ENCODE results near the gene MPZL3.

MPZL3 gene

GRCh38 chr11:118219244-118219643, 32.9 kb downstream of the MPZL3 start:
- Histone ChIP-seq H3K4me2 (ENCODE audit: low read length) (no peak overlapping the region), H3K36me3 (replicated peaks; ENCODE audit: low read depth, low read length) (no peaks in the 10 kb centered on the region), H3K27me3 (ENCODE audit: low read depth, low read length) (peaks cover 5% of the 10 kb centered on the region), H3K4me3 (ENCODE audit: low read length) (no peak overlapping the region), H2AFZ (ENCODE audit: low read depth, low read length) (no peak overlapping the region), H3K27ac (ENCODE audit: low read length) (no peak overlapping the region), H3K4me1 (ENCODE audit: low read length) (peaks cover 39% of the 10 kb centered on the region), H3K9me3 (ENCODE audit: insufficient read depth, low read length) (no peaks in the 10 kb centered on the region), H4K20me1 (ENCODE audit: insufficient read depth, low read length) (no peaks in the 10 kb centered on the region), H3K9ac (ENCODE audit: low read length) (no peak overlapping the region), H3K79me2 (ENCODE audit: low read length) (no peaks in the 10 kb centered on the region)
- TF ChIP-seq EZH2phosphoT487 (IDR thresholded peaks at IDR 0.05; ENCODE audit: low read depth), result no peak
- no peak for TF ChIP-seq CTCF (IDR thresholded peaks at IDR 0.05; ENCODE audit: low read depth, low read length)

- Histone ChIP-seq H3K9ac (ENCODE audit: low read length) (no peak overlapping the region), H3K4me3 (ENCODE audit: low read length) (no peak overlapping the region; the same call in 1 of the 2 replicates), H3K27me3 (ENCODE audit: low read depth, low read length) (peaks cover 18% of the 10 kb centered on the region), H4K20me1 (ENCODE audit: insufficient read depth, low read length) (no peaks in the 10 kb centered on the region), H2AFZ (ENCODE audit: low read depth, low read length) (no peak overlapping the region), H3K4me2 (ENCODE audit: low read length) (peak overlapping the region; percentile 61), H3K9me3 (ENCODE audit: insufficient read depth, low read length) (no peaks in the 10 kb centered on the region), H3K27ac (ENCODE audit: low read length) (no peak overlapping the region), H3K36me3 (replicated peaks; ENCODE audit: low read depth, low read length) (no peaks in the 10 kb centered on the region), H3K4me1 (ENCODE audit: low read length) (peaks cover 52% of the 10 kb centered on the region), H3K79me2 (ENCODE audit: low read length) (no peaks in the 10 kb centered on the region)
- TF ChIP-seq CTCF (IDR thresholded peaks at IDR 0.05; ENCODE audit: low read depth, low read length), result no peak
- no peak for TF ChIP-seq EZH2phosphoT487 (IDR thresholded peaks at IDR 0.05; ENCODE audit: low read depth)
Observed at GRCh38 chr11:118217575-118217974, 34.6 kb downstream of the MPZL3 start.

- Histone ChIP-seq H4K20me1 (ENCODE audit: insufficient read depth, low read length) (no peaks in the 10 kb centered on the region), H3K27me3 (ENCODE audit: low read depth, low read length) (peaks cover 24% of the 10 kb centered on the region), H3K79me2 (ENCODE audit: low read length) (no peaks in the 10 kb centered on the region), H3K9me3 (ENCODE audit: insufficient read depth, low read length) (no peaks in the 10 kb centered on the region), H3K27ac (ENCODE audit: low read length) (no peak overlapping the region), H3K4me2 (ENCODE audit: low read length) (peak overlapping the region; percentile 61), H3K4me3 (ENCODE audit: low read length) (peak overlapping the region; percentile 39), H3K36me3 (replicated peaks; ENCODE audit: low read depth, low read length) (no peaks in the 10 kb centered on the region), H3K4me1 (ENCODE audit: low read length) (peaks cover 54% of the 10 kb centered on the region), H3K9ac (ENCODE audit: low read length) (no peak overlapping the region), H2AFZ (ENCODE audit: low read depth, low read length) (no peak overlapping the region)
- TF ChIP-seq CTCF (IDR thresholded peaks at IDR 0.05; ENCODE audit: low read depth, low read length) (peak; percentile 26; the same call in 1 of the 2 replicates), EZH2phosphoT487 (IDR thresholded peaks at IDR 0.05; ENCODE audit: low read depth) (no peak)
Observed at GRCh38 chr11:118216621-118217481, 35.3 kb downstream of the MPZL3 start.

GRCh38 chr11:118215765-118216164, 36.4 kb downstream of the MPZL3 start:
- TF ChIP-seq CTCF (IDR thresholded peaks at IDR 0.05; ENCODE audit: low read depth, low read length), result no peak
- TF ChIP-seq EZH2phosphoT487 (IDR thresholded peaks at IDR 0.05; ENCODE audit: low read depth), result no peak
- H3K9ac ChIP-seq (ENCODE audit: low read length), result no peak overlapping the region
- peaks cover 54% of the 10 kb centered on the region for H3K4me1 ChIP-seq (ENCODE audit: low read length)
- H3K36me3 ChIP-seq (replicated peaks; ENCODE audit: low read depth, low read length), result no peaks in the 10 kb centered on the region
- no peaks in the 10 kb centered on the region for H4K20me1 ChIP-seq (ENCODE audit: insufficient read depth, low read length)
- H3K4me3 ChIP-seq (ENCODE audit: low read length), result no peak overlapping the region
- H3K27me3 ChIP-seq (ENCODE audit: low read depth, low read length), result peaks cover 31% of the 10 kb centered on the region
- H3K4me2 ChIP-seq (ENCODE audit: low read length), result no peak overlapping the region
- no peaks in the 10 kb centered on the region for H3K9me3 ChIP-seq (ENCODE audit: insufficient read depth, low read length)
- H2AFZ ChIP-seq (ENCODE audit: low read depth, low read length), result no peak overlapping the region
- H3K27ac ChIP-seq (ENCODE audit: low read length), result no peak overlapping the region
- H3K79me2 ChIP-seq (ENCODE audit: low read length), result no peaks in the 10 kb centered on the region

Data from OCI-LY3 (cell line).